H1 (cell line): ENCODE results near the gene FAM221B.

ENCODE experiments used
- CREB1 ChIP-seq: IDR thresholded peaks from 2 replicates; pipeline ENCODE4 v1.6.1; 2012; ENCODE audit warnings: inconsistent platforms
- EP300 ChIP-seq, 2 experiments: IDR thresholded peaks; 1 replicate in 1 of 2; 2 replicates in 1 of 2; pipeline ENCODE4 v1.6.1; 2011 to 2012; ENCODE audit warnings: low read depth in 2 of 2, low read length in 2 of 2, mild to moderate bottlenecking in 2 of 2, borderline replicate concordance in 1 of 2, inconsistent platforms in 1 of 2, moderate library complexity in 1 of 2
- EZH2 ChIP-seq: fragments of 200-600 bp; sonication (generic); IDR thresholded peaks from 2 replicates; pipeline ENCODE4 v1.7.1; 2012; ENCODE audit warnings: low read depth, mild to moderate bottlenecking, moderate library complexity, low read length, inconsistent platforms; ENCODE audit not compliant: severe bottlenecking
- JUN ChIP-seq: IDR thresholded peaks from 2 replicates; pipeline ENCODE4 v1.6.1; 2011; ENCODE audit warnings: low read depth, mild to moderate bottlenecking, improper control_type of control experiment, low read length
- SUZ12 ChIP-seq: fragments of 200-600 bp; sonication (generic); IDR thresholded peaks from 2 replicates; pipeline ENCODE4 v1.6.1; 2012; ENCODE audit warnings: mild to moderate bottlenecking, inconsistent platforms, low read length, moderate library complexity, mixed read lengths
- TF ChIP-seq, protein P1 (sequence below), 3 experiments: IDR thresholded peaks; 1 replicate in 2 of 3; 2 replicates in 1 of 3; pipeline versions ENCODE4 v1.5.1 to v1.6.1; 2011; ENCODE audit warnings: low read length in 3 of 3, mild to moderate bottlenecking in 3 of 3, inconsistent platforms in 2 of 3, low read depth in 1 of 3, moderate library complexity in 1 of 3; ENCODE audit not compliant: insufficient read depth in 1 of 3; ENCODE audit errors: control extremely low read depth in 1 of 3

DNA sequence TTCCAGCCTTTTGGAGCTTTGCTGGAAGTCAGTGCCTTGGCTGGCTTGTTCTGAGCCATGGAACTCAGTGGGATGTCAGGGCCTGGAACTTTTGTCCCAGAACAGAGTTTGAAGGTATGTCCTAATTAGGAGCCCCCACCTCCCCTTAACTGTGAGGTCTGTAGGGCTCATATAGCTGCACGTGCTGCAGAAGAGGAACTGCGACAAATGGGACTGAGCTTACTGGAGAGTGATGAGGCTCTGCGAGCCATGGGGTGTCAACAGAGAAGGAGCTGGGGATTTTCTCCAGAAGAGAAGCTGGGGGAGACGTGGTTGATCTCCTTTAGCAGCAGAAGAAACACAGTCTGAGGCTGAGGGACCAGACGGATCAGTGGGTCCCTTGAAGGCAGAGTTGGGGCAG lies 11.4 kb upstream of the FAM221B start:
- TF ChIP-seq EZH2 (no peak), SUZ12 (no peak), EP300 (IDR thresholded peaks at IDR 0.05; ENCODE audit: borderline replicate concordance in 1 of 2, low read depth in 2 of 2, low read length in 2 of 2) (no peak), JUN (no peak), CREB1 (no peak)
- TF ChIP-seq, protein P1, sequence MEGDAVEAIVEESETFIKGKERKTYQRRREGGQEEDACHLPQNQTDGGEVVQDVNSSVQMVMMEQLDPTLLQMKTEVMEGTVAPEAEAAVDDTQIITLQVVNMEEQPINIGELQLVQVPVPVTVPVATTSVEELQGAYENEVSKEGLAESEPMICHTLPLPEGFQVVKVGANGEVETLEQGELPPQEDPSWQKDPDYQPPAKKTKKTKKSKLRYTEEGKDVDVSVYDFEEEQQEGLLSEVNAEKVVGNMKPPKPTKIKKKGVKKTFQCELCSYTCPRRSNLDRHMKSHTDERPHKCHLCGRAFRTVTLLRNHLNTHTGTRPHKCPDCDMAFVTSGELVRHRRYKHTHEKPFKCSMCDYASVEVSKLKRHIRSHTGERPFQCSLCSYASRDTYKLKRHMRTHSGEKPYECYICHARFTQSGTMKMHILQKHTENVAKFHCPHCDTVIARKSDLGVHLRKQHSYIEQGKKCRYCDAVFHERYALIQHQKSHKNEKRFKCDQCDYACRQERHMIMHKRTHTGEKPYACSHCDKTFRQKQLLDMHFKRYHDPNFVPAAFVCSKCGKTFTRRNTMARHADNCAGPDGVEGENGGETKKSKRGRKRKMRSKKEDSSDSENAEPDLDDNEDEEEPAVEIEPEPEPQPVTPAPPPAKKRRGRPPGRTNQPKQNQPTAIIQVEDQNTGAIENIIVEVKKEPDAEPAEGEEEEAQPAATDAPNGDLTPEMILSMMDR (IDR thresholded peaks at IDR 0.05; ENCODE audit: control extremely low read depth in 1 of 3, insufficient read depth in 1 of 3, low read depth in 1 of 3, low read length in 3 of 3): no peak
